ENCODE results near the gene POGZ. TPM values are rescaled to one million over a fixed set of nuclear protein-coding genes. Genes with fewer than 3 reads are reported as not detected.
A peak's percentile ranks its signal among the peaks of the same experiment; 100 is the strongest.
"Not testable (repeated sequence)": the region's sequence is repeated elsewhere in the genome, so short reads cannot be mapped to it uniquely, and the experiment has no call there.

POGZ gene
- total RNA-seq, 1 donor from 2014 or later = 12.2 TPM

DNA sequence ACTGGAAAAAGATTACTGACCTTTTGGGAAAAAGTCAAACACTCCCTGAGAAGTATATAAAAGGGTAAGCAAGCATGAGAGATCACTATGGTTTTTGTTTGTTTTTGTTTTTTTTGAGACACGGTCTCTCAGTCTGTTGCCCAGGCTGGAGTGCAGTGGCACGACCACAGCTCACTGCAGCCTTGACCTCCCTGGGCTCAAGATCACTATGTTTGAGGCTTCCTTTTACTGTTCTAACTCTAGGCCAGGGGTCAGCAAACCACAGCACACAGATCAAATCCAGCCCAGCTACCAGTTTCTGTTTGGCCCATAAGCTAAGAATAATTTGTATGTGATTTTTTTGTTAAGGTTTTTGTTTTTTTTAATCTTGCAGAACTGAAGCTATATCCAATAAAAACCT is 34.2 kb downstream of the POGZ start:
- DNase-seq (ENCODE audit: low read depth, low spot score) = no peak

DNA sequence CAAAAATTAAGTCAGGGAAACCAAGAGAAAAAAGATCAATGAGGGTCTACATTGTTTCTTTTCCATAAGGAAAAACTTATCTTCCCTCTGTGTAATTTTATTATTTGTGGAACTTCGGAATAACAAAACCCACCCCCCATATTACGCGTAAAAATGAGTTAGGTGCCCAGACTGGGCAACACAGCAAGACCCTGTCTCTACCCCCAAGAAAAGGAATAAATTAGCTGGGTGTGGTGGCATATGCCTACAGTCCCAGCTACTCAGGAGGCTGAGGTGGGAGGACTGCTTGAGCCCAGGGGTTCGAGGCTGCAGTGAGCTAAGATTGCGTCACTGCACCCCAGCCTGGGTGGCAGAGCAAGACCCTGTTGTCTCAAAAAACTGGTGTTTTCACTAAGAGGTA is 39.5 kb downstream of the POGZ start:
- DNase-seq (ENCODE audit: low read depth, low spot score) = no peak

DNA sequence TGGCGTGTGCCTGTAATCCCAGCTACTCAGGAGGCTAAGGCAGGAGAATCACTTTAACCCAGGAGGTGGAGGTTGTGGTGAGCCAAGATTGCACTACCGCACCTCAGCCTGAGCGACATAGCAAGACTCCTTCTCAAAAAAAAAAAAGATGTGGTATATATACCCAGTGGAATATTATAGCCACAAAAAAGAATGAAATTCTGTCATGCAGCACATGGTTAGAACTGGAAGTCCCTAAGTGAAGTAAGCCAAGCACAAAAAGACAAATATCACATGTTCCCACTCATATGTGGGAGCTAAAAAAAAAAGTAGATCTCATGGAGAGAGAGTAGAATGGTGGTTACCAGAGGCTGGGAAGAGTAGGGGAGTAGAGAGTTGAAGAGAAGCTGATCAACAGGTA is 41.2 kb downstream of the POGZ start:
- DNase-seq (ENCODE audit: low read depth, low spot score) = no peak

DNA sequence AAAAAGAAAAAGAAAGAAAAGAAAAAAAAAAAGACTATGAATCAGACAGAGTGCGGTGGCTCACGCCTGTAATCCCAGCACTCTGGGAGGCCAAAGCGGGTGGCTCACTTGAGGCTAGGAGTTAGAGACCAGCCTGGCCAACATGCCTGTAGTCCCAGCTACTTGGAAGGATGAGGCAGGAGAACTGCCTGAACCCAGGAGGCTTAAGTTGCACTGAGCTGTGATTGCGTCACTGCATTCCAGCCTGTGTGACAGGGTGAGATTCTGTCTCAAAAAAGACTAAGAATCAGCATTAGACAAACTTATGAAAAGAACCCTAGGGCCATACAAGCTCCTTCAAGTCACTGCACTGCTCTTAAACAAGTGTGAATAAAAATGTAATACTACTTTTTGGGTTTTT is 43.1 kb downstream of the POGZ start:
- DNase-seq (ENCODE audit: low read depth, low spot score) = no peak

DNA sequence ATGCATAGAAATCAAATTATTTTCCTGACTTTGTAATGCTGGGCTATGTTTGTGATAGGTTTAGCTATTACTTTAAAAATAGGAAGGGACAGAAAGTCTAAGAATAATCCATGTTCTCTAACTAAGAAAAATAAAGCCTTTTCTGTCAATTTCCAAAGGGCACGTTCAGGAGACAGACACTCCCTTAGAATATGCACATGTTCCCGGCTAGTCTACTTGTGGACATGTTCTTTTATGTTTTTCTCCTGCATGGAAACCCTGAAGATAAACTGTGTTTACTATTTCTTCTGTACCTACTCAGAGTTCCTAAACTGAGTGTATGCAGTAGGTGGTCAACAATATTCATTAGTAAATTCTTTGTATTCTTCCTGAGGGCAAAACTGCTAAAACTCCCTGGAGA is 47.4 kb downstream of the POGZ start:
- no peak for DNase-seq (ENCODE audit: low read depth, low spot score)

DNA sequence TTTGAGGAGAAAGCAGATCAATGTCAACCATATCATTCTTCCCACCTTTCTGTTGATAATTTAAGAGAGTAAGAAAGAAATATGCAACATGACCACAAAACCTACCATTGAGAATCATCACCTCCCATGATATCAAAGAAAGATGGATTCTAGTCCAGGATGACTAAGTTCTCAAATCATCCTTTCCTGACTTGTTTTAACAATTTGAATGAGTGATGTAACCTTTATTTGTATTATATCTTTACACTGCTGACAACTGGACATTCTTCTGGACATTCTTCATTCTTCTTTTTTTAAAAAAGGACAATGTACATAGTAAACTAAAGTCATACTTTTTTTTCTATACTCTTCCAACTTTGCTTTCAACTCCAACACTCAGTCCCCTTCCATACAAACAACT is 50.4 kb downstream of the POGZ start:
- no peak for DNase-seq (ENCODE audit: low read depth, low spot score)

DNA sequence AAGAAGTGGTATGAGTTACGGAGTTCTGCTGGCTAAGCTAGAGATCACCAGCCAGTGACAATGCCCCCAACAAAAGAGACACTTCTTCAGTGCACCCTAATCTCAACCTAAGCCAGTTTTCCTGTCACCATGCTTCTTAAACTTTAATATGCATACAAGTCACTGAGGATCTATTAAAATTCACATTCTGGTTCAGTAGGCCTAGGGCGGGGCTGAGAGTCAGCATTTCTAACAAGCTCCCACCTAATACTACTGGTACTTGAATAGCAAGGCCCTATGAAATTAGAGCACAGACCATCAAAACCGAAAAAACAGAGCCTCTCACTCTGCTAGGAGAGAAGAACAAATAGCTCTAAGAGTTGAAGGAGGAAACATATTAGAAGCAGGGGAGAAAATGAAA is 52.0 kb downstream of the POGZ start:
- no peak for DNase-seq (ENCODE audit: low read depth, low spot score)

DNA sequence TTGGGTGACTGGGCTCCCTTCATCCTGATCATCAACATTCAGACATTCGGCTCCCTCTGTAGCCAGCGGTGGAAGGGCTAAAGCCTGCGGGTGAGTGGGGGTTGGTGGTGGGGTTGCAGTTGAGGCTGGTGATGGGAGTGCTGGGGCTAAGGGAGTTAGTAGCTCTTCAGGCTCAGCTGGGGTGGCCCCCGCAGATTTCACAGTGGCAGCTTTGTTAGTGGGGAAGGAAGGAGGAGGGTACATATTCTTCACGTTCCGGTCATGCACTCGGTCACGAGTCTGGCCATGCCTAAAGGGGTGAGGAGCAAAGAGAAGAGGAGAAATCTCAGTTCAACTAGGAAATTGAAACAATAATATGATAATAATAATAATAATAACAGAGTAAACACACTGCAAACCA is 53.1 kb downstream of the POGZ start:
- DNase-seq (ENCODE audit: low read depth, low spot score) = no peak

DNA sequence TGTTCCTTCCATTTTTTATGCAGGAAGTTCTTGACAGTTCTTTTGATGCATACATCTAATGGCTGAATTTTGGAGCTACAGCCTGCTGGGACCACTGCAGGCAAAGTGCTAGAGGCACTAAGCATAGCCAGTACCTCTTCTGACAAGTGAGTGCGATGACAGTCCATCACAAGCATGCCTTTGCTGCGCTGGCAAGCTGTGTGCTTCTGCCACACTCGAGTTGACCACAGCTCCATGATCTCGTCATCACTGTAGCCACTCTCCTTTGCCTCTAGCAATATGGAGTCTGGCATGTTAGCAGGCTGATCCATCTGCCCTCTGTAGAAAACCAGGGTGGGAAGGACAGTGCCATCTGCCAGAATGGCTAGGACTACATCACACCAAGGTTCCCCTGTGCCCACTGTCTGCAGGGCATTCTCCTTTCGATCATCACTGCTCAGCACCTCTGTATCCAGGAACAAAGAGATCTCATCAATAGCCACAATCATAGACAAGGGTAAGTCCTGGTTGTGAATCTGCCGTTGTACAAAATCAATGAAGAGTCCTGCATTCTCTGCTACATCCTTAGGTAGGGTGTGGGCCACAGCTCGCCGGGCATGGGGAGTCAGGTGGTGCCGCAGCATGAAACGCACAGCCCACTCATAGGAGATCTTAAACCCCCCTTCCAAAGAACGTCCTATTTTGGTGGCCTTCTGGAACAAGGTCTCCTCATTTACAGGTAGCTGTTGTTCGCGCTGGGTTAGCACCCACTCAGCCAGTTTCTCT is 53.9 kb downstream of the POGZ start:
- DNase-seq (ENCODE audit: low read depth, low spot score) = no peak

DNA sequence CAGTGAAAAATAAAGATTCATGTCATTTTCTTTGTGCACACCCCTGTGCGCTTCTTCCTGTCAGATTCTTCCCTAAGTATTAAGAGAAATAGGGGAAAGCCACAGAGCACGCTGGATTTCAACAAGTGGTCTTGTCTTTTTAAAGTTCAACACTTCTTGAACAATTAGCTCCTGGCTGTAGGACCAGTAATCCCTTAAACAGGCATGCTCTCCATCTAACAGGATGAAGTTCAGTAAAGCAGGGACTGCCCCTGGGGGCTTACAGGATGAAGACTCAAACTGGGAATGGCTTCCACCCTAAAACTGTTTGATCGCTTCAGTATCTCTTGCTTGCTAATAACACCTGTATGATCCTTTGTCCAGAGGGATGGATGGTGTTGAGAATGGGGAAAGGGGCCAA is 55.7 kb downstream of the POGZ start:
- DNase-seq (ENCODE audit: low read depth, low spot score) = no peak

DNA sequence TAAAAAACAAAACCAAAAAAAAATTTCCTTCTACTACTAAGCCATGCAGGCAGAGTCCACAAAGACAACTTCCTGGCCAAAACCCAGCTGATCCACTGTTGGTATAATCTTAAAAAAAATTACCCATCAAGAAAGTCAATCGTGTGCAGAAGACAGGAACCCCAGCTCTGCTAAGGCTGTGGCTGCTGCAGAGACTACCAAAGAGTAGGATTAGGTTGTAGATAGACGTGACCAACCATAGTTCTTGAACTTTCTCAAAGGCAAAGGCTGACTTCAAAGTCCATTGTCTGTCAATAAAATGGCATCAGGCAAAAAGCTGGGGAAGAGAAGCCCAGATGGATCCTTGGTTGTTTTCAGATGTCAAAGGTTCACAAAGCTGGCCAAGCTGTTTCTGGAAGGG is 56.5 kb downstream of the POGZ start:
- no peak for DNase-seq (ENCODE audit: low read depth, low spot score)

DNA sequence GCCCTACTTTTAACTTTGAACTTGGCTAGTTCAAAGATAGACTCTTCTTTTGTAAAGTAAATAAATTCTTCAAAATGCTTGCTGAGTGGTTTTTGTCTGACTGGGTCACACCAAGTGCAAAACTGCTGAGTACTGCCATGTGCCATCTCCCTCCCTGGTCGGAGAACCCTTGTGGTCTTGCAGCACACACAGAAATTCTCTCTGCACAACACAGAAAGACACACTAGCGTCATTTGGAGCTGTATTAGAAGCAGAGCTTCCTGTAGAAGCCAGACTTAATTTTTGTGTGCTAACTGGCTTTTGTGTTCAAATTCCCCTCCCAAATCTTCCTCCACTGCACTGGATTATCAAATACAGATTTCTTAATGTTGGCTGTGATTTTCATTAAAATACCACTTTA is 57.4 kb downstream of the POGZ start:
- DNase-seq (ENCODE audit: low read depth, low spot score) = no peak

DNA sequence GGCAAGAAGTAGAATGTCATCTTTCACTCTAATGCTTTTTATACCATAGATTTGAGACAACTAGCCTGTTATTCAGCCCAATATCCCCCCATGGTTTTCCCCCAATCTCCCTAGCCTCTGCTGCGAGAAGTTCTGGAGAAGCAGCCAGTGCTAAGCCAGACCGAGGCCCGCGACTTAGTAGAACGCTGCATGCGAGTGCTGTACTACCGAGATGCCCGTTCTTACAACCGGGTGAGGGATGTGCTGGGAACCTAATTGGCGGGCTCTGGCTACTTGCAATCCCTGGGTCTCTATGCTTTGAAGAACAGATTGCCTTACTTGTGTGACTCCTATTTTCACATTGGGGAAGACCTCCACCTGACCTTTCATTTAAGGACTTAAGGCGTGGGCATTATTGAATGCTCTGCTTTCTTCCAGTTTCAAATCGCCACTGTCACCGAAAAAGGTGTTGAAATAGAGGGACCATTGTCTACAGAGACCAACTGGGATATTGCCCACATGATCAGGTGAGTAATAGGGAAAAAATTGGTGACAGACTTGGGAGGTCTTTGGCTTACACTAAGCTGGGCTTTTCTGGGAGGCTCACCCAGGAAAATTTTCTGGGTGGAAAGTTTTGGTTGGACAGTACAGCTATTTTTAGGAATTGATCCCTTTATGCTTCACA is 58.0 kb downstream of the POGZ start:
- DNase-seq (ENCODE audit: low read depth, low spot score) = no peak

DNA sequence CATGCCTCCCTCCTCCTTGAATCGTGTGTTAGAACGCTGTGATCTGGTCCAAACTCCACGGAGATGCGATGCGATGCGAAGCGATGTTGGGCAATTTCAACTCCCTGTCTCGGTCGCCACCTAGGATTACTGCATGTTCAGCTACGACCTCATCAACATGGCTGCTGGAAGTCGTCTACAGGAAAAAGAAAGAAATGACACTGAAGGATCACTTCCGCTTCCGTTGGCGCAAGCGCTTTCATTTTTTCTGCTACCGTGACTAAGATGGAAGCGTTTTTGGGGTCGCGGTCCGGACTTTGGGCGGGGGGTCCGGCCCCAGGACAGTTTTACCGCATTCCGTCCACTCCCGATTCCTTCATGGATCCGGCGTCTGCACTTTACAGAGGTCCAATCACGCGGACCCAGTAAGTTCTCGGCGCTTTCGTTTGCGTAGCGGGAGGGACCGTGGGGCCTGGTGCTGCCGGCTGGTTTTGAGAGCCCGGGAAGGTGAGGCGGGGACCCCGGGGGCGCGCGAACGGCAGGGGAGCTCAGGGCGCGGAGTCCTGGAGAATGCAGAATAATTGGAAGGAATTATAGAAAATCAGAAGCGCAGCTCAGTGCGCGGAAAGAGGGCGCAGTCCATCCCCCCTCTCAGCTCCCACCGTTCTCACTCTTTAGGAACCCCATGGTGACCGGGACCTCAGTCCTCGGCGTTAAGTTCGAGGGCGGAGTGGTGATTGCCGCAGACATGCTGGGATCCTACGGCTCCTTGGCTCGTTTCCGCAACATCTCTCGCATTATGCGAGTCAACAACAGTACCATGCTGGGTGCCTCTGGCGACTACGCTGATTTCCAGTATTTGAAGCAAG is 59.7 kb downstream of the POGZ start, which contains the start of gene PSMB4:
TSS of gene PSMB4 (plus strand) at position 250 of the 848 bp plus-strand sequence. CDS start at position 265, 15 bp downstream.
- peak; percentile 72 for DNase-seq (ENCODE audit: low read depth, low spot score)

DNA sequence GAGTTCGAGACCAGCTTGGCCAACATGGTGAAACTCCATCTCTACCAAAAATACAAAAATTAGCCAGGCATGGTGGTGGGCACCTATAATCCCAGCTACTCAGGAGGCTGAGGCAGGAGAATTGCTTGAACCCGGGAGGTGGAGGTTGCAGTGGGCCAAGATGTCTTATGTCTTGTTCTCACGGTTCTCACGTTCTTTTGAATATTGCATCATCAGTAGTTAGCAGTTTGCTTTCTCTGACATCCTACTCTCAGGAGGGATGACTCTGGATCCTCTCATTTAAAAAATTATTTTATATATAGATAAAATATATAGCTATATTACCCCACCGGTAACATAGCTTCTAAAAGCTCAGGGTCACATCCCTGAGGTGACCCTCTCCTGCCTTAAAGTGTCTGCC is 63.0 kb downstream of the POGZ start:
- not testable (repeated sequence) for DNase-seq (ENCODE audit: low read depth, low spot score)

DNA sequence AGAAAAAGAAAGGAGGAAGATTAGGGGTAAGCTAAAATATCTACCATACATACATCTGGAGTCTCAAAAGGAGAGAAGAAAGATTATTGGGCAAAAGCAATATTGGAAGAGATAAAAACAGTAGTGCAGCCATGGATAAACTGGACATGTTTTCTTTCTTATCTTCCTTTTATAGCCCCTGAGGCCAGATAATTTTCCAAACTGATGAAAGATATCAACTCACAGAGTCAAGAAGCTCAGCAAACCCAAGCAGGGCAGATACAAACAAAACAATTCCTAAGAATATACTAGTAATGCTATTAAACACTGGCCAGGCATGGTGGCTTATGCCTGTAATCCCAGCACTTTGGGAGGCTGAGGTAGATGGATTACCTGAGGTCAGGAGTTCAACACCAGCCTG is 65.7 kb downstream of the POGZ start:
- no peak for DNase-seq (ENCODE audit: low read depth, low spot score)

DNA sequence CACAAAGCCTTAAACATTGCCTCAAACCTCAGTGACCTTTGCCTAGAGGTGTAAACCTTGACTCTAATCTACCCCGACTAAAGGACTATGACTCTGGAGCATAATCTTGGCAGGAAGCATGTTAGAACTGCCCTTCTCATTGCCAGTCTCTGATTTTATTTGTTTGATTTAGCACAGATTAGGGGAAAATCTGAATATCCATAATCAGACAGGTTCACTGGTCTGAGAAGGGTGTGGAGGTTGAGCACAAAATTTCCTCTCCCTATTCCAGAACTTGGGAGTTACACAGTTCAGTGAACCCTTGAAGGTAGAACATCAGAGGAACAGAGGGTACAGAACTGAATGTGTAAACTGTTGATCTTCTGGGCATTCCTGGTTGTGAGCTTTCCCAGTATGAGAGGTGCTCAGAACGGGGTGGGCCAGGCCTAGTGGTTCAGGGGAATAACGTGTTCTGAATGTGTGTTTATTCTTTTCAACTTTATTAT is 68.2 kb downstream of the POGZ start:
- no peak for DNase-seq (ENCODE audit: low read depth, low spot score)

DNA sequence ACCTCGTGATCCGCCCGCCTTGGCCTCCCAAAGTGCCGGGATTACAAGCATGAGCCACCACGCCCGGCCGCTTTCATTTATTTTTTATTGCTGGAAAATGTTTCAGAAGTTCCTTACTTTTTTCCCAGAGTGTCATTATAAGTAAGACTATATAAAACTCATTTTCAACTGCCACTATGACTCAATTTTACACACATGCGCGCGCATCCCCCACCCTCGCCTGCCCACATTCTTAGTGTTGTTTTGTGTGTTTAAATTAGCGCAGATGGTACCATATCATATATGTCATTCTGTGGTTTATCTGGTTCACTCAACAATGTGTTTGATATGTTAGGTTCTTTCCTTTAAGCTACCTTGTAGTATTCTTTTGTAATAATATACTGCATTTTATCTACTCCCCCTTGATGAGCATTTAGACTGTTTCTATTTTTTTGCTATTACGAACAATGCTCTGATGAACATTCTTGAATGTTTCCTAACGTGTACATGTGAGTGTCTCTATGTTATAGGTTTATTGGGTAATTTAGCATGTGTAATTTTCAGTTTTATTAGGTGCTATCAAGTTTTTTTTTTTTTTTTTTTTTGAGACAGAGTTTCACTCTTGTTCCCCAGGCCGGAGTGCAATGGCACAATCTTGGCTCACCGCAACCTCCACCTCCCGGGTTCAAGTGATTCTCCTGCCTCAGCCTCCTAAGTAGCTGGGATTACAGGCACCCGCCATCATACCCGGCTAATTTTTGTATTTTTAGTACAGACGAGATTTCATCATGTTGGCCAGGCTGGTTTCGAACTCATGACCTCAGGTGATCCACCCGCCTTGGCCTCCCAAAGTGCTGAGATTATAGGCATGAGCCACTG is 68.8 kb downstream of the POGZ start:
- DNase-seq (ENCODE audit: low read depth, low spot score) = not testable (repeated sequence)

DNA sequence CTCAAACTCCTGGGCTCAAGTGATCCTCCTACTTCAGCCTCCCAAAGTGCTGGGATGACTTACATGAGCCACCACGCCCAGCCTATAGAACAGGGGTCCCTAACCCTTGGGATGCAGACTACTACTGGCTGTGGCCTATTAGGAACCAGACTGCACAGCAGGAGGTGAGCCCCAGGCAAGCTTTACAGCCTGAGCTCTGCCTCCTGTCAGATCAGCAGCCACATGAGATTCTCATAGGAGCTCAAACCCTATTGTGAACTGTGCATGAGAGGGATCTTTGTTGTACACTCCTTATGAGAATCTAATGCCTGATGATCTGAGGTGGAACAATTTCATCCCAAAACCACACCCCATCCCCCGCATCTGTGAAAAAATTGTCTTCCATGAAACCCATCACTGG is 73.3 kb downstream of the POGZ start:
- no peak for DNase-seq (ENCODE audit: low read depth, low spot score)

DNA sequence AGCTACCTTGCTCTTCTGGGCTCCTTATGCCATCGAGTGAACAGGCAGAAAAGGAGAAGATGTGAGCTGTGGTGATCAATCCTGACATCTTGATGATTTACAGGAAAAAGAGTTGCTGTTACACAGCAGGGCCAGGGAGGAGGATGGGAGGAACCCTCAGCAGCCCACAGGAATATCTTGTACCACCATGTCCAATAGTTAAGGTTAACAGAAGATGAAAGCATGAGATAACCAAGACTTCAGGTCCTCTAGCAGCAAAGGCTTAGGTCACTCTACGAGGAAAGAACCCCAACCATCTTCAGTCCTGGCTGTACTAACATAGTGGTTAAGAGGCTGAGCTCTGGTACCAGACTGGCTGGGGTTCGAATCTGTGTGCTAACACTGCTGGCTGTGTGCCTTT is 74.7 kb downstream of the POGZ start:
- DNase-seq (ENCODE audit: low read depth, low spot score) = no peak
